A673 (cell line): ENCODE data around the gene ATP2B3. TPM values are rescaled to one million over a fixed set of nuclear protein-coding genes. Genes with fewer than 3 reads are reported as not detected.

Experiments
- BruUV-seq: library from RNA; stranded (reverse); fragments of 400-500 nt; replicated peaks from 2 replicates; lab custom pipeline; 2021; lab: Mats Ljungman, UMichigan
- CTCF ChIA-PET: fragments of 300-600 bp; sonication (Branson Sonifier 250); formaldehyde crosslinking; loops from one replicate; lab custom pipeline; 2022; ENCODE audit warnings: antibody characterized with exemption; lab: Charles Lee
- POLR2A ChIA-PET: fragments of 300-600 bp; sonication (Branson Sonifier 250); formaldehyde crosslinking; loops from one replicate; lab custom pipeline; 2022; ENCODE audit warnings: antibody characterized with exemption; ENCODE audit not compliant: low non-redundant PET; lab: Charles Lee
- DNase-seq: peaks from one replicate; pipeline ENCODE4 v3.0.0-alpha.2; 2015; ENCODE audit warnings: low spot score
- H3K27ac ChIP-seq: fragments of 200-600 bp; sonication (generic); 2 replicates; pipeline ENCODE4 v1.5.1; 2016; ENCODE audit warnings: mixed run types, low read depth, mild to moderate bottlenecking, mixed read lengths, antibody characterized with exemption, low read length; ENCODE audit not compliant: poor library complexity, severe bottlenecking
- H3K27me3 ChIP-seq: fragments of 200-600 bp; sonication (generic); replicated peaks from 2 replicates; pipeline ENCODE4 v1.6.1; 2017; ENCODE audit warnings: mixed run types, low read depth, mild to moderate bottlenecking, mixed read lengths, antibody characterized with exemption, low read length; ENCODE audit not compliant: insufficient read depth, poor library complexity
- H3K36me3 ChIP-seq: fragments of 200-600 bp; sonication (generic); 2 replicates; pipeline ENCODE4 v1.6.1; 2016; ENCODE audit warnings: mixed run types, mild to moderate bottlenecking, mixed read lengths, antibody characterized with exemption, low read length; ENCODE audit not compliant: insufficient read depth, poor library complexity, severe bottlenecking
- H3K4me1 ChIP-seq: fragments of 200-600 bp; sonication (generic); 2 replicates; pipeline ENCODE4 v1.6.1; 2017; ENCODE audit warnings: mixed run types, mild to moderate bottlenecking, mixed read lengths, antibody characterized with exemption, low read length; ENCODE audit not compliant: insufficient read depth, poor library complexity, severe bottlenecking
- H3K4me3 ChIP-seq: fragments of 200-600 bp; sonication (generic); 2 replicates; pipeline ENCODE4 v1.5.1; 2016; ENCODE audit warnings: low read depth, mixed run types, mild to moderate bottlenecking, mixed read lengths, low read length; ENCODE audit not compliant: poor library complexity, severe bottlenecking
- H3K9me3 ChIP-seq: fragments of 200-600 bp; sonication (generic); 2 replicates; pipeline ENCODE4 v1.6.1; 2016; ENCODE audit warnings: mixed run types, low read depth, mild to moderate bottlenecking, mixed read lengths, antibody characterized with exemption, low read length; ENCODE audit not compliant: poor library complexity, severe bottlenecking
- CTCF ChIP-seq: fragments of 300-800, 200-600 bp; sonication (generic); conservative IDR thresholded peaks from 2 replicates; pipeline ENCODE4 v1.5.1; 2017; ENCODE audit warnings: low read depth, mild to moderate bottlenecking, antibody characterized with exemption, low read length, moderate library complexity, mixed read lengths
- EZH2 ChIP-seq: fragments of 200-600 bp; sonication (generic); IDR thresholded peaks from 2 replicates; pipeline ENCODE4 v1.6.1; 2017; ENCODE audit warnings: borderline replicate concordance, low read depth, mild to moderate bottlenecking, mixed read lengths, antibody characterized with exemption, low read length; ENCODE audit not compliant: poor library complexity, severe bottlenecking
- intact Hi-C: fragments of 100-400 bp; cut with micrococcal nuclease; formaldehyde crosslinking; loops from one replicate; pipeline ENCODE4 v1.10.0; 2022; ENCODE audit not compliant: unreplicated experiment
- total RNA-seq: library from RNA; stranded (reverse); gene quantifications from 2 replicates; pipeline ENCODE4 v1.2.3, GENCODE V29; 2021

ATP2B3 gene
- total RNA-seq, 1 experiment from 2014 or later: 0.11 TPM

GRCh38 chrX:153530411-153531129 is 13.1 kb downstream of the ATP2B3 start:
- H3K36me3 ChIP-seq: no peaks in the 10 kb centered on the region
- H3K9me3 ChIP-seq: no peaks in the 10 kb centered on the region
- CTCF ChIA-PET: no interaction called here
- BruUV-seq: no TSS peak
- H3K4me3 ChIP-seq: no peak overlapping the region
- no peak for DNase-seq
- H3K27me3 ChIP-seq: no peaks in the 10 kb centered on the region
- TF ChIP-seq EZH2: no peak
- TF ChIP-seq CTCF: no peak
- no peaks in the 10 kb centered on the region for H3K4me1 ChIP-seq
- POLR2A ChIA-PET: no interaction called here
- H3K27ac ChIP-seq: no peak overlapping the region
- intact Hi-C loops: no loop called here

DNA sequence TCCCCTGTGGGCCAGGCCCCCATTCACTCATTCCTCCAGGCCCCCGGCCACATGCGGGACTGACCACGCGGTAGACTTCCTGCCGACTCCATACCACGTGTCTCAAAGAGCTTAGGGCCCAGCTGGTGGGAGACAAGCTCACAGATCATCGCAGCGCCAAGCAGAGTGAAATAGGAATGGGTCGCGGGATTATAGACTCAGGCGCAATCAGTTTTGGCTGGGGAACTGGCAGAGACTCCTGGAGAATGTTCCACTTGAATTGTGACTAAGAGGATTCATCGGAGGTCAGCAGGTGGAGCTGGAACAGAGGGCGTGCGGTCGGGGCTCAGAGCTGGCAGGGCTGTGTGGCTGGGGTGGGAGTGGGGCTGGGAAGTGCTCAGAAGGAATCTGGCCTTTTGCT is 15.6 kb downstream of the ATP2B3 start:
- Histone ChIP-seq H3K4me1 (no peaks in the 10 kb centered on the region), H3K27me3 (no peaks in the 10 kb centered on the region), H3K4me3 (no peak overlapping the region), H3K27ac (no peak overlapping the region), H3K9me3 (no peaks in the 10 kb centered on the region), H3K36me3 (no peaks in the 10 kb centered on the region)
- intact Hi-C loops: no loop called here
- TF ChIP-seq CTCF (no peak), EZH2 (no peak)
- BruUV-seq: no TSS peak
- no peak for DNase-seq
- CTCF ChIA-PET: no interaction called here
- POLR2A ChIA-PET: no interaction called here

GRCh38 chrX:153537080-153537479 is 19.6 kb downstream of the ATP2B3 start:
- H3K36me3 ChIP-seq: no peaks in the 10 kb centered on the region
- TF ChIP-seq EZH2 (no peak), CTCF (no peak)
- H3K27me3 ChIP-seq: no peaks in the 10 kb centered on the region
- CTCF ChIA-PET: no interaction called here
- intact Hi-C loops: no loop called here
- POLR2A ChIA-PET: interaction anchor here (0.5 kb wide), 1 partner anchor 413 kb away, joined by 4 read pairs; no protein-coding TSS in a partner anchor
- no peak for DNase-seq
- H3K4me1 ChIP-seq: no peaks in the 10 kb centered on the region
- no TSS peak for BruUV-seq
- no peaks in the 10 kb centered on the region for H3K9me3 ChIP-seq
- H3K4me3 ChIP-seq: no peak overlapping the region
- no peak overlapping the region for H3K27ac ChIP-seq
